HG03095 (cell line): Measurements from ENCODE around the gene PPAN.

ENCODE experiments used
- ATAC-seq: cut with Tn5 transposase; IDR thresholded peaks from one replicate; pipeline ENCODE4 v1.9.1; 2021; ENCODE audit warnings: moderate library complexity; ENCODE audit not compliant: unreplicated experiment

PPAN gene

GRCh38 chr19:10138879-10139795 is 33.0 kb downstream of the PPAN start:
- ATAC-seq = no peak

DNA sequence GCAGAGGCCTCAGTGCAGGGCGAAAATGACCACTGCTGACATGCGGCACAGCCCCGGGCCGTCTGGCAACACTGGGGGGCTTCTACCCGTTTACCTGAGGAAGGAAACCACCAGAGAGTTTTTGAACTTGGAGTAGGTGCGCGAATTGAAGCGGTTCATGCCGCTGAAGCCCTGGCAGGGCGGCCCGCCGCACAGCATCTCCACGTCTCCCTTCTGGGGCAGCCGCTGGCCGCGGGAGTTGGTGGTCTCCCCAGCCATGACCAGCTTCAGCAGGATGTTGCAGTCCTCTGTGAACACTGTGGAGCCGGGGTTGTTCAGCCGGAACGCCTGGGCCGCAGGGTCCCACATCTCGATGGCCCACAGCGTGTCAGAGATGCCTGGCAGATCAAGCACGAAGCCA is 33.8 kb downstream of the PPAN start:
- ATAC-seq = no peak

DNA sequence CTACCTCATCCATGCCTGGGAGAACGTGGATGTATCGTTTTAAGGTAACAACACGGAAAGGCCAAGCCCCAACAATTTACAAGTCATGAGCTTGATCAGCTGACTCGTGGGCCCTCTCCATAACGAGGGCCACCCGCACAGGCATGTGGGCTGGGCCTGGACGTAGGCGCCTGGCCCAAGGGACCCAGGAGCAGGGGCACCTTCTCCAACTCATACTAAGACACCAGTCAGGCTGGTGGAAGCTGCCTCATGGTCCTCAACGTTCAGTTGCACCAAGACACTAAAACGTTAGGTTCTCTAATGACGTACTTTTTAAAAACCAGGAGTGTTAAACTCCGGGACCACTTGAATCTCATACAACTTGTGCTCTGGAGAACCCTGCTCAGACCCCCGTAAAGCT is 35.3 kb downstream of the PPAN start:
- no peak for ATAC-seq

DNA sequence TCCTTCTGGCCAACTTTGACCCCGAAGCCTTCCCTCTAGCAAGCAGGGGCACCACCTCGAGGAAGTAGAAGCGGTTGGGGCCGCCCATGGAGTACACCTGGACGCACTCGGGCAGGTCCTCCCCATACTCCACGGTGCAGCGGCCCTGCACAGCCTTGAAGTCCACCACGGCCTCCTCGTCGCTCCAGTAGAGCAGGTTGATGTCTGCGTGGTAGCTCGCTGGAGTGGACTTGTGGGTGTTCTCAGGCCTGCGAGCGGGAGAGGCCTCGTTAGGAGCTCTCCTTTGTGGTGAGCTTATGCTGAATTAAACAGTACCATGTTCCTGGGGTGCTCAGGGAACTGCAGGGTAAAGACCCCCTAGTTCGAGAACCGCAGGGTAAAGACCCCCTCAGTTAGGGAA is 35.8 kb downstream of the PPAN start:
- ATAC-seq = no peak

DNA sequence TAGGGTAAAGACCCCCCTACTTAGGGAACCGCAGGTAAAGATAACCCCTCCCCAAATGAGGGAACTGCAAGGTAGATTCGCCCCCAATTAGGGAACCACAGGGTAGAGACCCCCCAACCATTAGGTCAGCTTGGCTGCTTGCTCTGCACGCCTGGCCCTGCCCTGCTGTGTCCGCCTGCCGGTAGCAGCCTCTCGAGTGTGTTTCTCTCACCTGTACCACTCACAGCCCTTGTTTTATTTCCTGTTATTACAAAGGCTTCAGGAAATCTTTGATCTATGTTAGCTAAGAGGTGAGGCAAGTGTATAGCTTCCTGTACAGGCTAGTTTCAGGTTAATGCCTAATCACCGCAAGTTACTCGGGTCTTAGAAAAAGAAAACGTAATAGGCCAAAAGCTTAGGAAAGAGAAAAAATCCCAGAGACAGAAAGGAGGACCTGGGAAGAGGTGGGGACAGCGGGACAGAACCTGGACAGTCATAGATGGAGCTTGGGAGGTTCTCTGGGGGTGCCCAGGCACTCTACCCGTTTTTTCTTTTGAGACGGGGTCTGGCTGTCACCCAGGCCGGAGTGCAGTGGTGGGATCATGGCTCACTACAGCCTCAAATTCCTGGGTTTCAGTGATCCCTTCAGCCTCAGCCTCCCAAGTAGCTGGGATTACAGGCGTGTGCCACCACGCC is 36.7 kb downstream of the PPAN start:
- ATAC-seq = no peak

DNA sequence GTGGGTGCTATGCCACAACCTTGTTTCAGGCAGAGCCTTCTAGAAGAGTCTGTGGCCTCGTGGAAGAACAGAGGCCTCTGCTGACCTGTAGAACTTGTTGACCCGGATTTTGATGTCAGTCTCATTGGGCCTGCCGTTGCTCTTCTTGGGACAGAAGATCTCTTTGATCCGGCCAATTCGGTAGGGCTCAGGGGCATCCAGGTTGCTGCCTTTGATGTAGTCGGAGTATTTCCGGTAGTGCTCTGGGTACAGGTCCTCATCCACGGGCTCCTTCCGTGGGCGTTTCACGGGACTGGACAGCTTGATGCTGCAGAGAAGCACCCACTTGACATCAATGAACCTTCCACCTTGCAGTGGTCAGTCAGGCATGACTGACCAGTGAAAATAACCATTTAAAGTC is 37.5 kb downstream of the PPAN start:
- no peak for ATAC-seq

DNA sequence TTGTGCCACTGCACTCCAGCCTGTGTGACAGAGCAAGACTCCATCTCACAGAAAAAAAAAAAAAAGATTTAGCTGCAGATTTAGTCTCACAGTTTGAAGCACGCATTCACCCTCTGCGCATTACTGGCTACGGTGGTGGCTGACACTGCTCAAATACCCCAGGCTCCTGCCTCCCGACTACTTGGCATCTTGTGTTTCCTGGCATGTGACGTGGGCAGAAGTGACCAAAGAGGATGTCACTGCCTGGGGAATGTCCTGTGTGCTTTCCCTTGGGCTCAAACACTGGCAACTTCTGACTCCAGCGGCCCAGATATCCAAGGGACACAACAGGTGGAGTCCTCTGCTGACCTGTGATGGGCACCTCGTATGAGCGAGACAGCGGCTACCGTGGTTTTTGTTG is 38.2 kb downstream of the PPAN start:
- no peak for ATAC-seq

DNA sequence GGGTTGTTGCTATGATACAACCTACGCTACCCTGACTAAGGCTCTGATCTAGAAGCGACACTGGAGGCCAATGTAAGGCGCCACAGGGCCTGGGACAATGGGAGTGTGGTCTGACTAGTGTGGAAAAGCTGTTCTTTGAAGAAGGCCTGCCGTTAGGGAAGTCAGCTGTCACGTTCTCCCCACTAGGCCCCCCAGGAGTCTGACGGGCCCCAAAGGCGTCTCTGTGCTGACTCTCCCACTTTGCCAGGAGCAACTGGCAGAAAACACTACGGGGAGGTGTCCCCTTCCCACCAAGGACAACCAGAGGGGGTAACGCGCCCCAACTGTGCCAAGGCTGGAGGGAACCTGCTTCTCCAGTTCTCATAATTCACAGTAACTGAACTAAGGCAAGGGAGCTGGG is 38.9 kb downstream of the PPAN start:
- ATAC-seq = no peak

- ATAC-seq = no peak
Observed at GRCh38 chr19:10146142-10146541, 40.0 kb downstream of the PPAN start.

DNA sequence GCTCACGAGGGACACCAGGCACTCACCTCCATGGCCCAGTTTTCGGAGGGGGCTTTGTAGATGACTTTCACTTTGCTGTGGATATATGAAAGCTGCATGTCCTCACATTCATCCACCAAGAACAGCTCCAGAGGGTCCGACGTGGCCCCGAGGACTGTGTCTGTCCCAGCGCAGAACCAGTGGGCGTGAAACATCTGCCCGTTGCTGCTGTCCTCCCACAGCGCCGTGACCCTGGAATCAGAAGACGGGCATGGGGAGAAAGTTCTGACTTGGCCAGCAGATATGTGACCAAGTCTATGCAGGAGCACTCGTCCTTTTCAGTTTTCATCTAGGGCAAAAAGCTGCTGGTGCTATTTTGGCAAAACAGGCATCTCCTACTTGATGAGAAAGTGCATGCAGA is 43.3 kb downstream of the PPAN start:
- ATAC-seq = no peak

DNA sequence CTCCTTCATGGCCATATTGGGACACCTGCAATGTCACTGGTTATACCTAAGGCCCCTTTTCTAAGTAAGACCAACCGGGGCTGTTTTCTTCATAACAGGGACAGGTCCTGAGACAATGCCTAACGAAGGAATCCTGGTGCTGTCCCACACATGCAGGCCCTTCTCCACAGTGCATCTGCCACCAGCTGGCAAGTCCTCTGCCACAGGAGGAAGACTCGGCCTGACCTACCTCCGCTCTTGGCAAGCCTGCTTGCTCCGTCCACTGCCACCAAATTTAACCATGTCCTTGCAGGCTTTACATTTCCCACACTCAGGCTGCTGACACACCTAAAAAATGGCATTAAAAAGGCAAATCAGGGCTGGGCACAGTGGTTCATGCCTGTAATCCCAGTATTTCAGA is 45.4 kb downstream of the PPAN start:
- no peak for ATAC-seq

GRCh38 chr19:10152100-10152499 is 45.9 kb downstream of the PPAN start:
- no peak for ATAC-seq

GRCh38 chr19:10155839-10156238 is 49.7 kb downstream of the PPAN start:
- no peak for ATAC-seq

- no peak for ATAC-seq
Observed at GRCh38 chr19:10158071-10158470, 51.9 kb downstream of the PPAN start.

DNA sequence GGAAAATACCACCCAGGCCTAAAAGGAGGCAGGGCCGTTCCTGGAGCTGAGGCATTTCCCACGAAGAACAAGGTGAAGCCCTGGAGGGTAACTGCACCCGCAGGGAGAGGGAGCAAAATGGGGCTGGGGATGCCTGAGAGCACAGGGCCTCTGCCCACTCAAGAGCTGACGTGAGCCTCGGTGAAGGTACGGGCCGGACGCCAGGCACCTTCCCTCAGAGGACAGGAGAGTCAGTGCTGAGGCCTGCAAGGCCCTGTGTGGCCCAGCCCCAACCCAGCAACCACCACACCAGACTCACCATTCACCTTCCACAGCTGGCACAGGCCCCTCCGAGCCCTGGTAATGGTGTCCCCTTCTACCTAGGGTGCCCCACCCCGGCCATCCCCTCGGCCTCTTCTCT is 52.3 kb downstream of the PPAN start:
- no peak for ATAC-seq

- no peak for ATAC-seq
Observed at GRCh38 chr19:10159610-10160009, 53.4 kb downstream of the PPAN start.
